H1 (cell line): ENCODE measurements around the gene GFY. TPM values are rescaled to one million over a fixed set of nuclear protein-coding genes. Genes with fewer than 3 reads are reported as not detected.

Experiments
- CTCF ChIA-PET: fragments of 300-600 bp; sonication (Branson Sonifier 250); formaldehyde crosslinking; loops from one replicate; lab custom pipeline; 2021; ENCODE audit not compliant: partially characterized antibody; lab: Charles Lee
- POLR2A ChIA-PET: fragments of 300-600 bp; sonication (Branson Sonifier 250); formaldehyde crosslinking; loops from one replicate; lab custom pipeline; 2021; ENCODE audit warnings: inconsistent platforms; ENCODE audit not compliant: partially characterized antibody; lab: Charles Lee
- DNase-seq, 2 experiments: peaks; one replicate each; pipeline versions ENCODE4 v3.0.0 to v3.0.0-alpha.2; 2010 to 2022; ENCODE audit warnings: low spot score in 2 of 2, low read depth in 1 of 2, mixed read lengths in 1 of 2
- FAIRE-seq: peaks from 2 replicates; lab custom pipeline; 2011; peaks lifted over from hg19 to GRCh38; lab: Jason Lieb, UNC
- H2AFZ ChIP-seq: 2 replicates; pipeline ENCODE4 v1.8.1; 2012; ENCODE audit warnings: low read length, inconsistent platforms
- H2AK5ac ChIP-seq: 2 replicates; pipeline ENCODE4 v1.6.1; 2013; ENCODE audit warnings: low read depth, low read length
- H2BK120ac ChIP-seq: replicated peaks from 2 replicates; pipeline ENCODE3; 2013; ENCODE audit warnings: low read depth, low read length, inconsistent platforms
- H2BK12ac ChIP-seq: 2 replicates; pipeline ENCODE4 v1.6.1; 2013; ENCODE audit warnings: low read depth, low read length
- H2BK15ac ChIP-seq: 2 replicates; pipeline ENCODE4 v1.6.1; 2013; ENCODE audit warnings: low read length
- H2BK20ac ChIP-seq: 2 replicates; pipeline ENCODE4 v1.6.1; 2013; ENCODE audit warnings: low read length
- H2BK5ac ChIP-seq: 2 replicates; pipeline ENCODE4 v1.6.1; 2013; ENCODE audit warnings: low read depth, low read length
- H3K14ac ChIP-seq: 2 replicates; pipeline ENCODE4 v1.6.1; 2013; ENCODE audit warnings: inconsistent platforms; ENCODE audit not compliant: insufficient read length
- H3K18ac ChIP-seq: 2 replicates; pipeline ENCODE4 v1.6.1; 2013; ENCODE audit warnings: low read length; ENCODE audit errors: extremely low read depth
- H3K23ac ChIP-seq: 2 replicates; pipeline ENCODE4 v1.6.1; 2013; ENCODE audit warnings: inconsistent platforms; ENCODE audit not compliant: insufficient read length
- H3K23me2 ChIP-seq: 2 replicates; pipeline ENCODE4 v1.6.1; 2013; ENCODE audit warnings: low read depth, low read length
- H3K27ac ChIP-seq: 2 replicates; pipeline ENCODE4 v1.6.1; 2011; ENCODE audit warnings: low read depth, low read length, inconsistent platforms
- H3K27me3 ChIP-seq, 4 experiments: replicated peaks in 1 of 4; 1 replicate in 1 of 4; 2 replicates in 3 of 4; pipeline versions ENCODE4 v1.6.1 to v1.8.1; 2011 to 2013; ENCODE audit warnings: low read length in 3 of 4, mild to moderate bottlenecking in 3 of 4, inconsistent platforms in 2 of 4, mixed read lengths in 2 of 4, moderate library complexity in 1 of 4; ENCODE audit not compliant: control insufficient read depth in 3 of 4, insufficient read depth in 3 of 4; ENCODE audit errors: extremely low read depth in 1 of 4
- H3K36me3 ChIP-seq, 4 experiments: 2 replicates each; pipeline versions ENCODE4 v1.6.1 to v1.8.1; 2011 to 2013; ENCODE audit warnings: mild to moderate bottlenecking in 4 of 4, low read length in 3 of 4, moderate library complexity in 2 of 4, control low read depth in 1 of 4, inconsistent platforms in 1 of 4; ENCODE audit not compliant: insufficient read depth in 4 of 4, control insufficient read depth in 2 of 4
- H3K4ac ChIP-seq: replicated peaks from 2 replicates; pipeline ENCODE3; 2013; ENCODE audit warnings: low read length, low read depth, mixed read lengths, inconsistent platforms; ENCODE audit not compliant: insufficient read length
- H3K4me1 ChIP-seq, 4 experiments: replicated peaks in 1 of 4; 1 replicate in 1 of 4; 2 replicates in 3 of 4; pipeline versions ENCODE4 v1.6.1 to v1.8.1; 2011 to 2013; ENCODE audit warnings: low read length in 3 of 4, inconsistent platforms in 2 of 4, mixed read lengths in 1 of 4; ENCODE audit not compliant: insufficient read depth in 4 of 4, control insufficient read depth in 3 of 4
- H3K4me2 ChIP-seq, 2 experiments: 2 replicates each; pipeline versions ENCODE4 v1.6.1 to v1.8.1; 2011 to 2013; ENCODE audit warnings: low read depth in 2 of 2, low read length in 2 of 2, control low read depth in 1 of 2, inconsistent platforms in 1 of 2, mild to moderate bottlenecking in 1 of 2; ENCODE audit not compliant: insufficient read depth in 1 of 2
- H3K4me3 ChIP-seq, 4 experiments: fragments of 200-600, 300-600 bp in 1 of 4; sonication (generic), shearing (Covaris generic), sonication (Bioruptor Twin) in 1 of 4; 2 replicates each; pipeline versions ENCODE4 v1.5.1 to v1.8.1; 2011 to 2016; ENCODE audit warnings: low read length in 4 of 4, low read depth in 3 of 4, control low read depth in 2 of 4, inconsistent platforms in 2 of 4, mild to moderate bottlenecking in 2 of 4, mixed read lengths in 1 of 4, moderate library complexity in 1 of 4; ENCODE audit not compliant: insufficient read depth in 2 of 4; ENCODE audit errors: extremely low read depth in 1 of 4
- H3K56ac ChIP-seq: replicated peaks from 2 replicates; pipeline ENCODE3; 2013; ENCODE audit warnings: low read depth, mild to moderate bottlenecking, mixed read lengths, low read length, inconsistent platforms; ENCODE audit not compliant: insufficient read length
- H3K79me1 ChIP-seq: 2 replicates; pipeline ENCODE4 v1.6.1; 2013; ENCODE audit warnings: low read depth, low read length, control low read depth
- H3K79me2 ChIP-seq, 2 experiments: 2 replicates each; pipeline versions ENCODE4 v1.6.1 to v1.8.1; 2012 to 2013; ENCODE audit warnings: low read length in 2 of 2, mild to moderate bottlenecking in 2 of 2, inconsistent platforms in 1 of 2; ENCODE audit not compliant: insufficient read depth in 2 of 2, control insufficient read depth in 1 of 2
- H3K9ac ChIP-seq, 4 experiments: replicated peaks in 1 of 4; 1 replicate in 1 of 4; 2 replicates in 3 of 4; pipeline versions ENCODE4 v1.6.1 to v1.8.1; 2011 to 2013; ENCODE audit warnings: low read depth in 3 of 4, low read length in 3 of 4, control low read depth in 2 of 4, mild to moderate bottlenecking in 2 of 4, moderate library complexity in 2 of 4, inconsistent platforms in 1 of 4; ENCODE audit errors: extremely low read depth in 1 of 4
- H3K9me3 ChIP-seq, 2 experiments: 2 replicates each; pipeline versions ENCODE4 v1.6.1 to v1.8.1; 2012 to 2013; ENCODE audit warnings: mild to moderate bottlenecking in 2 of 2, moderate library complexity in 2 of 2, control low read depth in 1 of 2, inconsistent platforms in 1 of 2, low read depth in 1 of 2, low read length in 1 of 2, mixed read lengths in 1 of 2; ENCODE audit not compliant: insufficient read depth in 2 of 2
- H4K20me1 ChIP-seq, 2 experiments: replicated peaks in 1 of 2; 2 replicates each; pipeline versions ENCODE3 to v1.8.1; 2011 to 2013; ENCODE audit warnings: inconsistent platforms in 2 of 2, low read length in 2 of 2, mild to moderate bottlenecking in 1 of 2; ENCODE audit not compliant: insufficient read depth in 2 of 2, control insufficient read depth in 1 of 2
- H4K5ac ChIP-seq: 2 replicates; pipeline ENCODE4 v1.6.1; 2013; ENCODE audit warnings: low read length, low read depth, mixed read lengths, inconsistent platforms; ENCODE audit not compliant: insufficient read length
- H4K8ac ChIP-seq: 2 replicates; pipeline ENCODE4 v1.8.0; 2013; ENCODE audit warnings: mild to moderate bottlenecking, moderate library complexity, low read length, inconsistent platforms; ENCODE audit not compliant: insufficient read depth; ENCODE audit errors: extremely low read depth
- H4K91ac ChIP-seq: replicated peaks from 2 replicates; pipeline ENCODE3; 2013; ENCODE audit warnings: low read length, mixed read lengths, inconsistent platforms; ENCODE audit not compliant: insufficient read length
- BRCA1 ChIP-seq: IDR thresholded peaks from 2 replicates; pipeline ENCODE4 v1.6.1; 2012; ENCODE audit warnings: low read depth, low read length, improper control_type of control experiment
- E2F6 ChIP-seq: IDR thresholded peaks from 2 replicates; pipeline ENCODE4 v1.6.1; 2012; ENCODE audit warnings: inconsistent platforms
- EZH2 ChIP-seq: fragments of 200-600 bp; sonication (generic); IDR thresholded peaks from 2 replicates; pipeline ENCODE4 v1.7.1; 2012; ENCODE audit warnings: low read depth, mild to moderate bottlenecking, moderate library complexity, low read length, inconsistent platforms; ENCODE audit not compliant: severe bottlenecking
- GABPA ChIP-seq: IDR thresholded peaks from 2 replicates; pipeline ENCODE4 v1.6.1; 2011; ENCODE audit warnings: mild to moderate bottlenecking, low read length, moderate library complexity, borderline replicate concordance; ENCODE audit not compliant: insufficient read depth
- HDAC6 ChIP-seq: IDR thresholded peaks from one replicate; pipeline ENCODE4 v1.7.1; 2012; ENCODE audit warnings: low read depth, mild to moderate bottlenecking, inconsistent platforms, low read length, moderate library complexity
- JUN ChIP-seq: IDR thresholded peaks from 2 replicates; pipeline ENCODE4 v1.6.1; 2011; ENCODE audit warnings: low read depth, mild to moderate bottlenecking, improper control_type of control experiment, low read length
- MAFK ChIP-seq: IDR thresholded peaks from 2 replicates; pipeline ENCODE4 v1.6.1; 2012; ENCODE audit warnings: low read depth, mild to moderate bottlenecking, improper control_type of control experiment, low read length
- RAD21 ChIP-seq, 2 experiments: IDR thresholded peaks in 1 of 2; conservative IDR thresholded peaks in 1 of 2; 2 replicates each; pipeline ENCODE4 v1.6.1; 2011; ENCODE audit warnings: low read depth in 2 of 2, low read length in 2 of 2, improper control_type of control experiment in 1 of 2, inconsistent platforms in 1 of 2, mild to moderate bottlenecking in 1 of 2, moderate library complexity in 1 of 2
- SRF ChIP-seq: IDR thresholded peaks from 2 replicates; pipeline ENCODE4 v1.6.1; 2011; ENCODE audit warnings: mild to moderate bottlenecking, low read depth, low read length, moderate library complexity
- TAF7 ChIP-seq: optimal IDR thresholded peaks from 2 replicates; pipeline ENCODE3; 2011; ENCODE audit warnings: low read depth, mild to moderate bottlenecking, inconsistent platforms, low read length, moderate library complexity, borderline replicate concordance
- TEAD4 ChIP-seq: IDR thresholded peaks from 2 replicates; pipeline ENCODE4 v1.6.1; 2012; ENCODE audit warnings: low read depth, low read length, inconsistent platforms, mixed read lengths
- ZNF274 ChIP-seq: IDR thresholded peaks from 2 replicates; pipeline ENCODE4 v1.7.0; 2012; ENCODE audit warnings: low read length, borderline replicate concordance; ENCODE audit errors: extremely low read depth
- WGBS, 2 experiments: shearing (Covaris generic) in 1 of 2; methylation state at CpG; one replicate each; pipeline versions ENCODE4 v1.1.6 to v1.1.7; 2013 to 2015; ENCODE audit warnings: low lambda C conversion rate in 2 of 2, mixed read lengths in 2 of 2, inconsistent platforms in 1 of 2, low coverage in 1 of 2, missing lambda C conversion rate in 1 of 2; ENCODE audit not compliant: insufficient replicate concordance in 2 of 2, insufficient coverage in 1 of 2, insufficient read length in 1 of 2; ENCODE audit errors: extremely low coverage in 1 of 2, missing lambda C conversion rate in 1 of 2; 5-methylcytosine and 5-hydroxymethylcytosine counted together
- polyA plus RNA-seq, 7 experiments: library from polyadenylated mRNA; depleted of rRNA in 3 of 7; stranded (reverse) in 5 of 7; unstranded in 2 of 7; fragments of >200 nt in 5 of 7; fragments of 200-250 nt in 2 of 7; gene quantifications; 1 replicate in 5 of 7; 2 replicates in 1 of 7; 4 replicates in 1 of 7; pipeline versions ENCODE4 v1.2.1 to v1.2.3, GENCODE V29; 2011 to 2013; ENCODE audit warnings: missing spikeins in 2 of 7, mixed read lengths in 2 of 7
- total RNA-seq: library from RNA; stranded (reverse); fragmentation: NEBNext Ultra II Directional; extraction: Animal tissue kit (Norgen Biotek cat#: 25700); gene quantifications from 2 replicates; pipeline ENCODE4 v1.2.1, GENCODE V29; 2021

Gene GFY
- total and polyA plus RNA-seq, 2 of the 8 experiments (the other 6 are each of a cell fraction or from before 2014, with no cell fraction given): 0.68 to 0.93 TPM

- Histone ChIP-seq H3K56ac (no peak overlapping the region), H2BK12ac (no peak overlapping the region), H3K27me3 (no peaks in the 10 kb centered on the region), H3K4me1 (peaks cover 0 to 11% (median 7%) of the 10 kb centered on the region in 4 experiments; a peak in 5 of 7 replicates), H2BK20ac (no peak overlapping the region), H2AFZ (no peak overlapping the region), H4K20me1 (no peaks in the 10 kb centered on the region), H3K4ac (no peak overlapping the region), H2BK120ac (no peak overlapping the region), H4K91ac (no peak overlapping the region), H3K79me2 (no peaks in the 10 kb centered on the region), H3K9me3 (no peaks in the 10 kb centered on the region), H3K79me1 (no peaks in the 10 kb centered on the region), H3K36me3 (no peaks in the 10 kb centered on the region), H3K14ac (no peak overlapping the region), H2BK15ac (0 out of 2 replicates have a peak overlapping the region, but pooled peaks have one; percentile 74), H3K23ac (no peak overlapping the region), H3K4me3 (no peak overlapping the region), H3K18ac (no peak overlapping the region), H3K4me2 (no peak overlapping the region), H3K23me2 (no peaks in the 10 kb centered on the region), H3K9ac (no peak overlapping the region), H4K5ac (no peak overlapping the region), H2AK5ac (no peak overlapping the region), H2BK5ac (no peak overlapping the region), H3K27ac (no peak overlapping the region), H4K8ac (no peak overlapping the region)
- 81% methylated on average over 3 of the region's 3 CpGs; no CpG with 5 or more reads in 1 of the 2 experiments for WGBS, 2 experiments
- no peak for FAIRE-seq
- DNase-seq: no peak
- ChIA-PET POLR2A (interaction anchor here (0.9 to 3.3 kb wide), 4 partner anchors 10 to 39 kb away, joined by 3 to 13 read pairs (median 6); partner anchors contain the start of gene GFY), CTCF (interaction anchor here (1.0 to 14.7 kb wide), 4 partner anchors 10 to 37 kb away, joined by 3 to 291 read pairs (median 4); no protein-coding TSS in a partner anchor)
- no peak for TF ChIP-seq E2F6
- no peak for TF ChIP-seq GABPA
- TF ChIP-seq BRCA1: no peak
- no peak for TF ChIP-seq SRF
- TF ChIP-seq MAFK: no peak
- no peak for TF ChIP-seq ZNF274
- no peak for TF ChIP-seq EZH2
- no peak for TF ChIP-seq TAF7
- TF ChIP-seq HDAC6: no peak
- TF ChIP-seq JUN: no peak
- no peak for TF ChIP-seq RAD21 (IDR thresholded peaks at IDR 0.05 in 1 of 2, conservative IDR thresholded peaks at IDR 0.05 in 1 of 2; ENCODE audit: low read depth in 2 of 2, low read length in 2 of 2)
- TF ChIP-seq TEAD4: no peak
Measured at GRCh38 chr19:49411681-49412326, 13.4 kb upstream of the GFY start.
